Lower leg skin (tissue), 3 donors: Measurements from ENCODE around the gene FAM180A.

Experiments
- CTCF ChIP-seq, 3 donors: fragments of 450-650 bp; IDR thresholded peaks; one replicate each; pipeline ENCODE4 v1.5.1; 2016; ENCODE audit warnings: antibody characterized with exemption in 3 of 3, mild to moderate bottlenecking in 3 of 3, moderate library complexity in 2 of 3
- POLR2A ChIP-seq, 2 donors: fragments of 450-650 bp; IDR thresholded peaks; one replicate each; pipeline ENCODE4 v1.6.1; 2016 to 2017; ENCODE audit warnings: antibody characterized with exemption in 2 of 2, mild to moderate bottlenecking in 1 of 2, moderate library complexity in 1 of 2

- TF ChIP-seq CTCF (IDR thresholded peaks at IDR 0.05) = no peak
- TF ChIP-seq POLR2A (IDR thresholded peaks at IDR 0.05) = no peak
These were observed 42.4 kb downstream of the FAM180A start for GRCh38 chr7:135706038-135706742.
